Measurements from ENCODE around the gene UBE2O. TPM values are rescaled to one million over a fixed set of nuclear protein-coding genes. Genes with fewer than 3 reads are reported as not detected.

Gene UBE2O
- polyA plus RNA-seq, 1 of the 3 experiments (the other 2 are of a cell fraction) = 25.4 TPM

GRCh38 chr17:76428511-76428910 is 24.4 kb downstream of the UBE2O start:
- peaks cover 44% of the 10 kb centered on the region for H4K20me1 ChIP-seq (ENCODE audit: insufficient read depth)
- 93% methylated on average over 1 of the region's 1 CpG for WGBS (ENCODE audit: low lambda C conversion rate)
- H3F3A ChIP-seq (replicated peaks; ENCODE audit: insufficient read depth) = peaks cover 3% of the 10 kb centered on the region
- no peak for TF ChIP-seq REST (IDR thresholded peaks at IDR 0.05; ENCODE audit: low read depth, low read length)
- no peak for TF ChIP-seq MEF2A (IDR thresholded peaks at IDR 0.05; ENCODE audit: borderline replicate concordance, low read depth)
- no peak for TF ChIP-seq CHD2 (IDR thresholded peaks at IDR 0.05; ENCODE audit: low read length, partially characterized antibody)
- TF ChIP-seq SMC3 (IDR thresholded peaks at IDR 0.05; ENCODE audit: low read depth, low read length) = no peak
- TF ChIP-seq POLR2AphosphoS5 (IDR thresholded peaks at IDR 0.05; ENCODE audit: low read depth, low read length) = no peak
- no peak for TF ChIP-seq MAX (IDR thresholded peaks at IDR 0.05; ENCODE audit: low read depth)
- TF ChIP-seq EZH2phosphoT487 (IDR thresholded peaks at IDR 0.05; ENCODE audit: borderline replicate concordance, low read depth) = no peak
- TF ChIP-seq FOXJ3 (CRISPR knock-in tag; IDR thresholded peaks at IDR 0.05) = no peak
- no peak for TF ChIP-seq NRF1 (IDR thresholded peaks at IDR 0.05; ENCODE audit: low read depth, low read length)
- TF ChIP-seq YY1 (IDR thresholded peaks at IDR 0.05; ENCODE audit: low read depth) = no peak
- no peak for TF ChIP-seq RAD21 (IDR thresholded peaks at IDR 0.05; ENCODE audit: low read length)
- TF ChIP-seq RFX5 (IDR thresholded peaks at IDR 0.05; ENCODE audit: low read length) = no peak
- no peak for TF ChIP-seq ZBTB33 (IDR thresholded peaks at IDR 0.05; ENCODE audit: borderline replicate concordance, low read depth)
- no peak for TF ChIP-seq GATA2 (CRISPR knock-in tag; IDR thresholded peaks at IDR 0.05)
- H3K27ac ChIP-seq (ENCODE audit: low read depth in 2 of 2, low read length in 1 of 2) = no peak overlapping the region
- peaks cover 73% of the 10 kb centered on the region for H3K79me2 ChIP-seq (ENCODE audit: insufficient read depth)
- ChIA-PET POLR2A (no interaction called here), CTCF (interaction anchor here (1.0 to 2.2 kb wide), 9 partner anchors 11 to 253 kb away, joined by 3 to 9 read pairs (median 6); partner anchors contain the start of gene UBE2O)
- no peak for DNase-seq
- no peaks in the 10 kb centered on the region for H3K9me2 ChIP-seq
- H3K4me1 ChIP-seq (ENCODE audit: control insufficient read depth in 1 of 2, insufficient read depth in 2 of 2, low read depth in 1 of 2, low read length in 1 of 2) = peaks cover 9 to 10% of the 10 kb centered on the region in 2 experiments; a peak in 2 of 4 replicates
- H3K9ac ChIP-seq = no peak overlapping the region
- H3K27me3 ChIP-seq (ENCODE audit: insufficient read depth) = no peaks in the 10 kb centered on the region
- no peaks in the 10 kb centered on the region for H3K9me3 ChIP-seq
- no peak overlapping the region for H3K4me2 ChIP-seq
- no peak overlapping the region for H2AFZ ChIP-seq (ENCODE audit: low read depth)
- H3K4me3 ChIP-seq (ENCODE audit: low read depth in 2 of 2, low read length in 1 of 2) = no peak overlapping the region
- H3K36me3 ChIP-seq (replicated peaks in 1 of 2; ENCODE audit: control insufficient read depth in 1 of 2, insufficient read depth in 2 of 2, low read length in 1 of 2) = no peaks in the 10 kb centered on the region

Measured in SK-N-SH (cell line).